Right lobe of liver (tissue), 6 donors: Measurements from ENCODE around the gene GLIS1. TPM values are rescaled to one million over a fixed set of nuclear protein-coding genes. Genes with fewer than 3 reads are reported as not detected.

Source experiments
- ATAC-seq, 4 donors: fragments of 200-7000 bp; cut with Tn5 transposase; one replicate each; pipeline ENCODE4 v1.9.1; 2020; ENCODE audit warnings: mild to moderate bottlenecking in 4 of 4, moderate library complexity in 4 of 4
- DNase-seq, 3 donors: peaks; one replicate each; pipeline ENCODE4 v3.0.0-alpha.2; 2020
- H3K27ac ChIP-seq, 3 donors: fragments of 200-600 bp; one replicate each; pipeline ENCODE4 v1.8.0; 2022
- H3K27me3 ChIP-seq, 2 donors: fragments of 200-600 bp; one replicate each; pipeline ENCODE4 v1.8.0; 2022
- H3K36me3 ChIP-seq, 4 donors: fragments of 200-600 bp; sonication (generic) in 1 of 4; one replicate each; pipeline versions ENCODE4 v1.5.1 to v1.8.0; 2017 to 2022; ENCODE audit warnings: control low read depth in 1 of 4
- H3K4me1 ChIP-seq, 4 donors: fragments of 200-600 bp; sonication (generic) in 1 of 4; one replicate each; pipeline versions ENCODE4 v1.5.1 to v1.8.0; 2017 to 2022; ENCODE audit warnings: control low read depth in 1 of 4
- H3K4me3 ChIP-seq, 3 donors: fragments of 200-600 bp; one replicate each; pipeline ENCODE4 v1.8.0; 2022
- H3K9me3 ChIP-seq, 4 donors: fragments of 200-600 bp; sonication (generic) in 1 of 4; one replicate each; pipeline versions ENCODE4 v1.5.1 to v1.8.0; 2017 to 2022; ENCODE audit warnings: control low read depth in 1 of 4
- CTCF ChIP-seq, 4 donors: fragments of 200-600 bp in 3 of 4; fragments of 450-650 bp in 1 of 4; IDR thresholded peaks; one replicate each; pipeline versions ENCODE4 v1.5.1 to v1.8.0; 2016 to 2022; ENCODE audit warnings: antibody characterized with exemption in 4 of 4, mild to moderate bottlenecking in 2 of 4
- POLR2A ChIP-seq: fragments of 450-650 bp; IDR thresholded peaks from one replicate; pipeline ENCODE4 v1.6.1; 2017; ENCODE audit warnings: antibody characterized with exemption, mild to moderate bottlenecking
- WGBS: methylation state at CpG from one replicate; pipeline ENCODE4 v1.1.6; 2018; ENCODE audit warnings: low coverage, low lambda C conversion rate; ENCODE audit not compliant: insufficient coverage; ENCODE audit errors: missing lambda C conversion rate; 5-methylcytosine and 5-hydroxymethylcytosine counted together
- intact Hi-C, 2 donors: fragments of 100-400 bp; cut with DNase I; formaldehyde crosslinking; loops; one replicate each; pipeline versions ENCODE4 v1.11.2 to v1.14.1; 2022
- total RNA-seq, 6 experiments: library from RNA; depleted of rRNA in 2 of 6; stranded (reverse); fragments of >200 nt in 2 of 6; fragmentation: NEBNext Ultra II Directional in 3 of 6; extraction: Animal tissue kit (Norgen Biotek cat#: 25700) in 3 of 6; gene quantifications; one replicate each; pipeline versions ENCODE4 v1.1.0 to v1.2.4, GENCODE V29; 2016 to 2023
- donor health status: DM: no; HTN: yes; CAD: no.
- donor health status: DM: no; HTN: no; CAD: no.
- donor health status: DM: no; HTN: no; CAD: no.
- donor health status: DM: no; HTN: yes; CAD: no.
- donor health status: DM: no; HTN: yes; CAD: no.

Gene GLIS1
- total RNA-seq, 6 experiments from 2014 or later: not detected

- intact Hi-C loops: no loop called here
- WGBS: no CpG with 5 or more reads among the region's 1 CpG
Observed at GRCh38 chr1:53657891-53658396, 81.0 kb downstream of the GLIS1 start.

GRCh38 chr1:53657531-53657805 is 81.5 kb downstream of the GLIS1 start:
- H3K4me1 ChIP-seq: no peaks in the 10 kb centered on the region
- no peaks in the 10 kb centered on the region for H3K36me3 ChIP-seq
- intact Hi-C loops: no loop called here
- ATAC-seq: no peak
- peak in 1 of 3 donors; percentile 2 for DNase-seq
- H3K4me3 ChIP-seq: no peak overlapping the region
- H3K9me3 ChIP-seq: no peaks in the 10 kb centered on the region
- H3K27ac ChIP-seq: no peak overlapping the region
- TF ChIP-seq POLR2A: no peak
- TF ChIP-seq CTCF (IDR thresholded peaks at IDR 0.05): no peak
- WGBS: no CpG with 5 or more reads among the region's 4 CpGs
- no peaks in the 10 kb centered on the region for H3K27me3 ChIP-seq

More at GRCh38 chr1:53657891-53658396, 81.0 kb downstream of the GLIS1 start:
- Histone ChIP-seq H3K4me3 (no peak overlapping the region), H3K9me3 (no peaks in the 10 kb centered on the region), H3K36me3 (no peaks in the 10 kb centered on the region), H3K27ac (no peak overlapping the region), H3K27me3 (no peaks in the 10 kb centered on the region), H3K4me1 (no peaks in the 10 kb centered on the region)
- no peak for ATAC-seq
- no peak for TF ChIP-seq POLR2A
- TF ChIP-seq CTCF (IDR thresholded peaks at IDR 0.05): no peak
- DNase-seq: peak in 1 of 3 donors; percentile 5

- H3K27me3 ChIP-seq: no peaks in the 10 kb centered on the region
- 56% methylated on average over 4 of the region's 11 CpGs for WGBS
- H3K36me3 ChIP-seq: no peaks in the 10 kb centered on the region
- no peak overlapping the region for H3K27ac ChIP-seq
- TF ChIP-seq POLR2A: no peak
- TF ChIP-seq CTCF (IDR thresholded peaks at IDR 0.05): no peak
- DNase-seq (peak in 1 of 3 donors; percentile 31), ATAC-seq (no peak)
- H3K9me3 ChIP-seq: no peaks in the 10 kb centered on the region
- H3K4me1 ChIP-seq: no peaks in the 10 kb centered on the region
- intact Hi-C loops: no loop called here
- no peak overlapping the region for H3K4me3 ChIP-seq
Observed at GRCh38 chr1:53656747-53657530, 82.0 kb downstream of the GLIS1 start.

- H3K36me3 ChIP-seq: no peaks in the 10 kb centered on the region
- intact Hi-C loops: no loop called here
- WGBS: 35% methylated on average over 8 of the region's 10 CpGs
- DNase-seq (peak in 1 of 3 donors; percentile 13), ATAC-seq (no peak)
- TF ChIP-seq POLR2A (no peak), CTCF (IDR thresholded peaks at IDR 0.05) (no peak)
- H3K27me3 ChIP-seq: no peaks in the 10 kb centered on the region
- no peaks in the 10 kb centered on the region for H3K9me3 ChIP-seq
- no peak overlapping the region for H3K27ac ChIP-seq
- H3K4me3 ChIP-seq: no peak overlapping the region
- no peaks in the 10 kb centered on the region for H3K4me1 ChIP-seq
Observed at GRCh38 chr1:53655931-53656746, 82.8 kb downstream of the GLIS1 start.
